A549 (cell line): Measurements from ENCODE around the gene FDXACB1.

Experiments used
- BHLHE40 ChIP-seq: IDR thresholded peaks from 2 replicates; pipeline ENCODE4 v1.6.1; 2012; ENCODE audit warnings: low read depth, low read length, inconsistent platforms
- EP300 ChIP-seq, 2 experiments: fragments of >200 bp; sonication (Bioruptor Twin); formaldehyde crosslinking; IDR thresholded peaks; 2 replicates in 1 of 2; 3 replicates in 1 of 2; pipeline ENCODE4 v1.6.1; 2016 to 2017
- FOSL2 ChIP-seq, 2 experiments: fragments of 450-650 bp in 1 of 2; fragments of >200 bp in 1 of 2; sonication (Bioruptor Twin) in 1 of 2; formaldehyde crosslinking; IDR thresholded peaks; 2 replicates each; pipeline versions ENCODE4 v1.5.0 to v1.6.1; 2016 to 2020; ENCODE audit warnings: mild to moderate bottlenecking in 1 of 2, moderate library complexity in 1 of 2
- MAFK ChIP-seq: fragments of 450-650 bp; IDR thresholded peaks from 2 replicates; pipeline ENCODE4 v1.6.1; 2014; ENCODE audit not compliant: partially characterized antibody
- MAZ ChIP-seq: fragments of 150-350 bp; IDR thresholded peaks from 2 replicates; pipeline ENCODE4 v1.6.1; 2014; ENCODE audit warnings: antibody characterized with exemption, low read depth, low read length, borderline replicate concordance
- NR3C1 ChIP-seq: fragments of >200 bp; sonication (Bioruptor Twin); formaldehyde crosslinking; IDR thresholded peaks from 3 replicates; pipeline ENCODE4 v1.6.1; 2017
- POLR2A ChIP-seq: IDR thresholded peaks from 2 replicates; pipeline ENCODE4 v1.6.1; 2012; ENCODE audit warnings: mild to moderate bottlenecking, low read length
- RFX5 ChIP-seq: fragments of 450-650 bp; IDR thresholded peaks from 2 replicates; pipeline ENCODE4 v1.7.1; 2014; ENCODE audit warnings: antibody characterized with exemption, mild to moderate bottlenecking, moderate library complexity
- RNF2 ChIP-seq: fragments of 200-600 bp; sonication (generic); IDR thresholded peaks from 2 replicates; pipeline ENCODE4 v1.6.1; 2016; ENCODE audit warnings: low read depth, mild to moderate bottlenecking, antibody characterized with exemption, moderate library complexity, borderline replicate concordance
- TF ChIP-seq, protein P1 (sequence below): fragments of >200 bp; sonication (Bioruptor Twin); formaldehyde crosslinking; IDR thresholded peaks from 3 replicates; pipeline ENCODE4 v1.5.1; 2016
- TF ChIP-seq, protein P2 (sequence below): fragments of >200 bp; sonication (Bioruptor Twin); formaldehyde crosslinking; IDR thresholded peaks from 3 replicates; pipeline ENCODE4 v1.6.1; 2016
- TF ChIP-seq, protein P3 (sequence below): fragments of 450-650 bp; IDR thresholded peaks from 2 replicates; pipeline ENCODE4 v1.6.1; 2014; ENCODE audit warnings: antibody characterized with exemption
- TF ChIP-seq, protein P4 (sequence below): fragments of 150-350 bp; IDR thresholded peaks from 2 replicates; pipeline ENCODE4 v1.6.1; 2014; ENCODE audit warnings: low read depth, mild to moderate bottlenecking, low read length
- TF ChIP-seq, protein P5 (sequence below): IDR thresholded peaks from 2 replicates; pipeline ENCODE4 v1.6.1; 2012

DNA sequence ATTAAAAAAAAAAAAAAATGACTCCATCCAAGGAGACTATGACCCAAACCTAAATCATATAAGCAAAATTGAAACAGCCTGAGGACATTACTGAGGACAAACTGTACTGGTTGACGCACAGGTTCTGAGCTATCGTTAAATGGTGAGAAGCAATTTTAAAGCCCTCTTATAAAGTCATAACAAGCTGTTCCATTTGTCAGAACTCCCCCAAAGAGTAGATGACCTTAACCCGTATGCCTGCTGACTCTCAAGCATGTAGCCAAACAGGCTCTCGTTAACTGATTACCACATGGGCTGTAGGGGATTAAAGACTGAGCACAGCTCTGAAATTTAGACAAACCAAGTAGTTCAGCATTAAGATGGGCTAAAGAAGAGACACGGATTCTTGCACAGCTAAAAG is 30.4 kb upstream of the FDXACB1 start:
- TF ChIP-seq FOSL2 (IDR thresholded peaks at IDR 0.05) (no peak), FOSL2 (CRISPR knock-in tag; IDR thresholded peaks at IDR 0.05) (no peak), EP300 (IDR thresholded peaks at IDR 0.05) (no peak), RNF2 (no peak), POLR2A (no peak), NR3C1 (no peak), RFX5 (no peak), MAFK (no peak), BHLHE40 (no peak), MAZ (no peak)
- TF ChIP-seq, protein P1, sequence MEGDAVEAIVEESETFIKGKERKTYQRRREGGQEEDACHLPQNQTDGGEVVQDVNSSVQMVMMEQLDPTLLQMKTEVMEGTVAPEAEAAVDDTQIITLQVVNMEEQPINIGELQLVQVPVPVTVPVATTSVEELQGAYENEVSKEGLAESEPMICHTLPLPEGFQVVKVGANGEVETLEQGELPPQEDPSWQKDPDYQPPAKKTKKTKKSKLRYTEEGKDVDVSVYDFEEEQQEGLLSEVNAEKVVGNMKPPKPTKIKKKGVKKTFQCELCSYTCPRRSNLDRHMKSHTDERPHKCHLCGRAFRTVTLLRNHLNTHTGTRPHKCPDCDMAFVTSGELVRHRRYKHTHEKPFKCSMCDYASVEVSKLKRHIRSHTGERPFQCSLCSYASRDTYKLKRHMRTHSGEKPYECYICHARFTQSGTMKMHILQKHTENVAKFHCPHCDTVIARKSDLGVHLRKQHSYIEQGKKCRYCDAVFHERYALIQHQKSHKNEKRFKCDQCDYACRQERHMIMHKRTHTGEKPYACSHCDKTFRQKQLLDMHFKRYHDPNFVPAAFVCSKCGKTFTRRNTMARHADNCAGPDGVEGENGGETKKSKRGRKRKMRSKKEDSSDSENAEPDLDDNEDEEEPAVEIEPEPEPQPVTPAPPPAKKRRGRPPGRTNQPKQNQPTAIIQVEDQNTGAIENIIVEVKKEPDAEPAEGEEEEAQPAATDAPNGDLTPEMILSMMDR = no peak
- TF ChIP-seq, protein P2, sequence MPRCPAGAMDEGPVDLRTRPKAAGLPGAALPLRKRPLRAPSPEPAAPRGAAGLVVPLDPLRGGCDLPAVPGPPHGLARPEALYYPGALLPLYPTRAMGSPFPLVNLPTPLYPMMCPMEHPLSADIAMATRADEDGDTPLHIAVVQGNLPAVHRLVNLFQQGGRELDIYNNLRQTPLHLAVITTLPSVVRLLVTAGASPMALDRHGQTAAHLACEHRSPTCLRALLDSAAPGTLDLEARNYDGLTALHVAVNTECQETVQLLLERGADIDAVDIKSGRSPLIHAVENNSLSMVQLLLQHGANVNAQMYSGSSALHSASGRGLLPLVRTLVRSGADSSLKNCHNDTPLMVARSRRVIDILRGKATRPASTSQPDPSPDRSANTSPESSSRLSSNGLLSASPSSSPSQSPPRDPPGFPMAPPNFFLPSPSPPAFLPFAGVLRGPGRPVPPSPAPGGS = no peak
- TF ChIP-seq, protein P3, sequence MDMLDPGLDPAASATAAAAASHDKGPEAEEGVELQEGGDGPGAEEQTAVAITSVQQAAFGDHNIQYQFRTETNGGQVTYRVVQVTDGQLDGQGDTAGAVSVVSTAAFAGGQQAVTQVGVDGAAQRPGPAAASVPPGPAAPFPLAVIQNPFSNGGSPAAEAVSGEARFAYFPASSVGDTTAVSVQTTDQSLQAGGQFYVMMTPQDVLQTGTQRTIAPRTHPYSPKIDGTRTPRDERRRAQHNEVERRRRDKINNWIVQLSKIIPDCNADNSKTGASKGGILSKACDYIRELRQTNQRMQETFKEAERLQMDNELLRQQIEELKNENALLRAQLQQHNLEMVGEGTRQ = no peak
- TF ChIP-seq, protein P4, sequence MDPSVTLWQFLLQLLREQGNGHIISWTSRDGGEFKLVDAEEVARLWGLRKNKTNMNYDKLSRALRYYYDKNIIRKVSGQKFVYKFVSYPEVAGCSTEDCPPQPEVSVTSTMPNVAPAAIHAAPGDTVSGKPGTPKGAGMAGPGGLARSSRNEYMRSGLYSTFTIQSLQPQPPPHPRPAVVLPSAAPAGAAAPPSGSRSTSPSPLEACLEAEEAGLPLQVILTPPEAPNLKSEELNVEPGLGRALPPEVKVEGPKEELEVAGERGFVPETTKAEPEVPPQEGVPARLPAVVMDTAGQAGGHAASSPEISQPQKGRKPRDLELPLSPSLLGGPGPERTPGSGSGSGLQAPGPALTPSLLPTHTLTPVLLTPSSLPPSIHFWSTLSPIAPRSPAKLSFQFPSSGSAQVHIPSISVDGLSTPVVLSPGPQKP = no peak
- TF ChIP-seq, protein P5, sequence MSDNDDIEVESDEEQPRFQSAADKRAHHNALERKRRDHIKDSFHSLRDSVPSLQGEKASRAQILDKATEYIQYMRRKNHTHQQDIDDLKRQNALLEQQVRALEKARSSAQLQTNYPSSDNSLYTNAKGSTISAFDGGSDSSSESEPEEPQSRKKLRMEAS = no peak
